ENCODE data around the gene STRN. TPM values are rescaled to one million over a fixed set of nuclear protein-coding genes. Genes with fewer than 3 reads are reported as not detected.

Gene STRN
- total and polyA plus RNA-seq, 2 of the 13 experiments (the other 11 are each of a cell fraction or from before 2014, with no cell fraction given), result 10.4 to 19.3 TPM

- no peak for TF ChIP-seq GATAD1 (CRISPR knock-in tag; IDR thresholded peaks at IDR 0.05)
- no peak for TF ChIP-seq ATRX (CRISPR knock-in tag; IDR thresholded peaks at IDR 0.05; ENCODE audit: borderline replicate concordance)
- peak; percentile 78 for TF ChIP-seq ATF7 (IDR thresholded peaks at IDR 0.05)
- TF ChIP-seq ATF7 (CRISPR knock-in tag; IDR thresholded peaks at IDR 0.05), result no peak
- TF ChIP-seq KDM6A (CRISPR knock-in tag; IDR thresholded peaks at IDR 0.05; ENCODE audit: low read depth), result no peak
- no peak for TF ChIP-seq GATA4 (IDR thresholded peaks at IDR 0.05; ENCODE audit: borderline replicate concordance, low read depth)
These were observed 147.8 kb downstream of the STRN start (continued) for GRCh38 chr2:36818542-36818941.

- no peak for TF ChIP-seq SAFB2 (CRISPR knock-in tag; IDR thresholded peaks at IDR 0.05; ENCODE audit: borderline replicate concordance, low read depth)
- TF ChIP-seq NR2F6 (IDR thresholded peaks at IDR 0.05), result no peak
- 0 out of 2 replicates have a peak, but pooled peaks have one; percentile 17 for TF ChIP-seq NR2F6 (CRISPR knock-in tag; IDR thresholded peaks at IDR 0.05)
- no peak for TF ChIP-seq ATM (IDR thresholded peaks at IDR 0.05; ENCODE audit: borderline replicate concordance)
- TF ChIP-seq CTCF (CRISPR knock-in tag; IDR thresholded peaks at IDR 0.05), result peak; percentile 70
- TF ChIP-seq STAG1 (CRISPR knock-in tag; IDR thresholded peaks at IDR 0.05), result peak; percentile 51
- no peak for TF ChIP-seq FOXP4 (CRISPR knock-in tag; IDR thresholded peaks at IDR 0.05)
- TF ChIP-seq USF2 (IDR thresholded peaks at IDR 0.05; ENCODE audit: low read depth, low read length), result no peak
- no peak for TF ChIP-seq USF2 (CRISPR knock-in tag; IDR thresholded peaks at IDR 0.05; ENCODE audit: borderline replicate concordance)
- no peak for TF ChIP-seq NRL (CRISPR knock-in tag; IDR thresholded peaks at IDR 0.05; ENCODE audit: borderline replicate concordance)
- no peak for TF ChIP-seq FOXM1 (CRISPR knock-in tag; IDR thresholded peaks at IDR 0.05)
- TF ChIP-seq FOSL2 (CRISPR knock-in tag; IDR thresholded peaks at IDR 0.05), result 0 out of 2 replicates have a peak, but pooled peaks have one; percentile 8
- no peak for TF ChIP-seq ZNF619 (CRISPR knock-in tag; IDR thresholded peaks at IDR 0.05)
- Histone ChIP-seq H3K4me3 (replicated peaks in 1 of 3; ENCODE audit: insufficient read depth in 1 of 3, low read depth in 2 of 3, low read length in 3 of 3) (no peak overlapping the region), H3K9ac (ENCODE audit: insufficient read depth, low read depth, low read length) (no peak overlapping the region), H3K4me2 (ENCODE audit: low read depth, low read length) (no peak overlapping the region), H4K20me1 (ENCODE audit: insufficient read depth, low read length) (no peaks in the 10 kb centered on the region), H3K36me3 (replicated peaks in 1 of 2; ENCODE audit: control insufficient read depth in 1 of 2, insufficient read depth in 2 of 2, low read length in 2 of 2) (no peaks in the 10 kb centered on the region), H3K9me3 (ENCODE audit: low read length) (no peaks in the 10 kb centered on the region), H3K27me3 (ENCODE audit: control insufficient read depth in 1 of 2, insufficient read depth in 2 of 2, low read length in 2 of 2) (peaks cover 2 to 10% of the 10 kb centered on the region in 2 experiments; a peak in 2 of 5 replicates), H3K27ac (ENCODE audit: extremely low read length, insufficient read depth, low read length) (no peak overlapping the region), H2AFZ (ENCODE audit: low read length) (no peak overlapping the region), H3K4me1 (ENCODE audit: insufficient read depth, low read length) (no peaks in the 10 kb centered on the region), H3K79me2 (ENCODE audit: insufficient read depth, low read length) (no peaks in the 10 kb centered on the region)
- BruUV-seq (replicated peaks), result no TSS peak
- FAIRE-seq (no peak), DNase-seq (ENCODE audit: low spot score) (peak; percentile 35), ATAC-seq (peak; percentile 96)
- POLR2A ChIA-PET, result no interaction called here
- in situ Hi-C loops (cut with HindIII; ENCODE audit: extremely low pct_ligation_motif_present, low pct_unique_long_range_greater_than_20kb), result no loop called here
- CTCF ChIA-PET (ENCODE audit: low intra/inter-chr PET ratio, low total read pairs), result interaction anchor here (0.7 to 1.5 kb wide), 2 partner anchors 106 kb away, joined by 3 read pairs; no protein-coding TSS in a partner anchor
- intact Hi-C loops (cut with micrococcal nuclease; ENCODE audit: unreplicated experiment), result no loop called here
- WGBS (ENCODE audit: low lambda C conversion rate), result under 1% methylated on average over 6 of the region's 6 CpGs
These were observed 154.1 kb downstream of the STRN start for GRCh38 chr2:36812196-36812595.
